KMS-11 (cell line): Measurements from ENCODE around the gene ART3.

ENCODE experiments used
- H2AFZ ChIP-seq: fragments of 200-600 bp; sonication (generic); 2 replicates; pipeline ENCODE4 v1.6.1; 2016; ENCODE audit warnings: antibody characterized with exemption, mixed run types, low read depth
- H3K27ac ChIP-seq: fragments of 200-600 bp; sonication (generic); 2 replicates; pipeline ENCODE4 v1.6.1; 2016; ENCODE audit warnings: mild to moderate bottlenecking, mixed run types
- H3K27me3 ChIP-seq: fragments of 200-600 bp; sonication (generic); 2 replicates; pipeline ENCODE4 v1.6.1; 2017; ENCODE audit warnings: mild to moderate bottlenecking, low read depth, mixed run types, moderate library complexity; ENCODE audit not compliant: insufficient read depth
- H3K36me3 ChIP-seq: fragments of 200-600 bp; sonication (generic); 2 replicates; pipeline ENCODE4 v1.6.1; 2017; ENCODE audit warnings: mild to moderate bottlenecking, mixed run types; ENCODE audit not compliant: insufficient read depth
- H3K4me1 ChIP-seq: fragments of 200-600 bp; sonication (generic); 2 replicates; pipeline ENCODE4 v1.6.1; 2016; ENCODE audit warnings: mild to moderate bottlenecking, low read depth, mixed run types; ENCODE audit not compliant: poor library complexity, severe bottlenecking
- H3K4me2 ChIP-seq: fragments of 200-600 bp; sonication (generic); 2 replicates; pipeline ENCODE4 v1.7.0; 2016; ENCODE audit warnings: mild to moderate bottlenecking, mixed run types
- H3K4me3 ChIP-seq: fragments of 200-600 bp; sonication (generic); IDR thresholded peaks from 2 replicates; pipeline ENCODE4 v1.6.1; 2017; ENCODE audit warnings: low read depth, low read length, mixed read lengths; ENCODE audit not compliant: insufficient read depth
- H3K79me2 ChIP-seq: fragments of 200-600 bp; sonication (generic); 2 replicates; pipeline ENCODE4 v1.6.1; 2016; ENCODE audit warnings: low read depth, mixed run types; ENCODE audit not compliant: insufficient read depth
- H3K9ac ChIP-seq: fragments of 200-600 bp; sonication (generic); 2 replicates; pipeline ENCODE4 v1.6.1; 2016; ENCODE audit warnings: mild to moderate bottlenecking, mixed run types
- H4K20me1 ChIP-seq: fragments of 200-600 bp; sonication (generic); 2 replicates; pipeline ENCODE4 v1.6.1; 2016; ENCODE audit warnings: mild to moderate bottlenecking, mixed run types; ENCODE audit not compliant: insufficient read depth
- TF ChIP-seq, protein P1 (sequence below): fragments of 200-600 bp; sonication (generic); conservative IDR thresholded peaks from 2 replicates; pipeline ENCODE4 v1.6.1; 2017; ENCODE audit warnings: low read depth, mild to moderate bottlenecking, antibody characterized with exemption, low read length, moderate library complexity, mixed read lengths

ART3 gene

DNA sequence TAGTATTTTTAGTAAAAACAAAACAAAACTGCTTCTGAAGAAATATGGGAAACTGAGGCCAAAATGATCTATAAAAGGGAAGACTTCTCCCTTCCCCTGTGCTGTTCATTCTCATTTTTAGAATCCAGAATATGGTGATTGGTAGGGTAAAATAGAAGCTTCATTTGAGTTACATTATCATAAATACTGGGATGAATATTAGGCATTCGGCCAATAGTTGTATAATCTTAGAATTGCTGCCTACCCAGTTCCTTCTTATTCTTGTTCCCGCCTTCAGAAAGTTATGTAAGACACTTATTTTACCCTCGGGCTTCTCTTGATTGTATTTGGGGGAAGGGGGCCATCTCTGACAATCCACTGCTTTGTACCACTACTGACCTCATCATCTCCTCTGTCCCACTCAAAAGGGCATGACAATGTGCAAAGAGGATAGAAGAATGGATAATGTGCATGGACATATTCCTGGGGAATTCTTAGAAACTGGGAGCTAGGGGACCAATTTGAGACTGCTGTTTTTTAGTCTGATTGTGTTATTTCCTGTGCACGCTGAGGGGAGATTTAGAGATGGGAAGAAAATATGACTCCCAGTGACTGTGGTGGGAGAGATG is 588 bp downstream of the ART3 start:
- no peaks in the 10 kb centered on the region for H4K20me1 ChIP-seq
- no peaks in the 10 kb centered on the region for H3K4me1 ChIP-seq
- H3K4me2 ChIP-seq: no peak overlapping the region
- TF ChIP-seq, protein P1, sequence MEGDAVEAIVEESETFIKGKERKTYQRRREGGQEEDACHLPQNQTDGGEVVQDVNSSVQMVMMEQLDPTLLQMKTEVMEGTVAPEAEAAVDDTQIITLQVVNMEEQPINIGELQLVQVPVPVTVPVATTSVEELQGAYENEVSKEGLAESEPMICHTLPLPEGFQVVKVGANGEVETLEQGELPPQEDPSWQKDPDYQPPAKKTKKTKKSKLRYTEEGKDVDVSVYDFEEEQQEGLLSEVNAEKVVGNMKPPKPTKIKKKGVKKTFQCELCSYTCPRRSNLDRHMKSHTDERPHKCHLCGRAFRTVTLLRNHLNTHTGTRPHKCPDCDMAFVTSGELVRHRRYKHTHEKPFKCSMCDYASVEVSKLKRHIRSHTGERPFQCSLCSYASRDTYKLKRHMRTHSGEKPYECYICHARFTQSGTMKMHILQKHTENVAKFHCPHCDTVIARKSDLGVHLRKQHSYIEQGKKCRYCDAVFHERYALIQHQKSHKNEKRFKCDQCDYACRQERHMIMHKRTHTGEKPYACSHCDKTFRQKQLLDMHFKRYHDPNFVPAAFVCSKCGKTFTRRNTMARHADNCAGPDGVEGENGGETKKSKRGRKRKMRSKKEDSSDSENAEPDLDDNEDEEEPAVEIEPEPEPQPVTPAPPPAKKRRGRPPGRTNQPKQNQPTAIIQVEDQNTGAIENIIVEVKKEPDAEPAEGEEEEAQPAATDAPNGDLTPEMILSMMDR: no peak
- H3K9ac ChIP-seq: no peak overlapping the region
- no peak overlapping the region for H3K4me3 ChIP-seq
- H3K27ac ChIP-seq: no peak overlapping the region
- no peak overlapping the region for H2AFZ ChIP-seq
- H3K79me2 ChIP-seq: no peaks in the 10 kb centered on the region
- no peaks in the 10 kb centered on the region for H3K36me3 ChIP-seq
- no peaks in the 10 kb centered on the region for H3K27me3 ChIP-seq

- Histone ChIP-seq H2AFZ (no peak overlapping the region), H3K79me2 (no peaks in the 10 kb centered on the region), H3K27me3 (no peaks in the 10 kb centered on the region), H3K4me1 (no peaks in the 10 kb centered on the region), H3K4me2 (no peak overlapping the region), H3K9ac (no peak overlapping the region), H4K20me1 (no peaks in the 10 kb centered on the region), H3K27ac (no peak overlapping the region), H3K4me3 (no peak overlapping the region), H3K36me3 (no peaks in the 10 kb centered on the region)
- TF ChIP-seq, protein P1: no peak
Measured at GRCh38 chr4:76078033-76078613, 3.6 kb downstream of the ART3 start.

- TF ChIP-seq, protein P1: no peak
- no peak overlapping the region for H3K4me2 ChIP-seq
- H3K4me1 ChIP-seq: peaks cover 3% of the 10 kb centered on the region
- no peak overlapping the region for H3K27ac ChIP-seq
- no peaks in the 10 kb centered on the region for H3K27me3 ChIP-seq
- no peaks in the 10 kb centered on the region for H4K20me1 ChIP-seq
- no peak overlapping the region for H3K4me3 ChIP-seq
- H2AFZ ChIP-seq: no peak overlapping the region
- H3K79me2 ChIP-seq: no peaks in the 10 kb centered on the region
- H3K9ac ChIP-seq: no peak overlapping the region
- no peaks in the 10 kb centered on the region for H3K36me3 ChIP-seq
Measured at GRCh38 chr4:76083386-76083988, 9.0 kb downstream of the ART3 start.

GRCh38 chr4:76084542-76084941 is 10.0 kb downstream of the ART3 start:
- H3K79me2 ChIP-seq: no peaks in the 10 kb centered on the region
- peaks cover 3% of the 10 kb centered on the region for H3K4me1 ChIP-seq
- no peaks in the 10 kb centered on the region for H3K27me3 ChIP-seq
- no peaks in the 10 kb centered on the region for H3K36me3 ChIP-seq
- H3K27ac ChIP-seq: no peak overlapping the region
- H4K20me1 ChIP-seq: no peaks in the 10 kb centered on the region
- no peak overlapping the region for H2AFZ ChIP-seq
- no peak overlapping the region for H3K4me2 ChIP-seq
- TF ChIP-seq, protein P1: no peak
- no peak overlapping the region for H3K9ac ChIP-seq
- H3K4me3 ChIP-seq: no peak overlapping the region
